Calu3 (cell line): ENCODE data around the gene C1QA. TPM values are rescaled to one million over a fixed set of nuclear protein-coding genes. Genes with fewer than 3 reads are reported as not detected.
A peak's percentile ranks its signal among the peaks of the same experiment; 100 is the strongest.

ENCODE experiments used
- BruUV-seq: library from RNA; stranded (reverse); fragments of 400-500 nt; replicated peaks from 2 replicates; lab custom pipeline; 2021; lab: Mats Ljungman, UMichigan
- CTCF ChIA-PET: fragments of 300-600 bp; sonication (Branson Sonifier 250); formaldehyde crosslinking; loops from one replicate; lab custom pipeline; 2022; ENCODE audit warnings: antibody characterized with exemption; lab: Charles Lee
- DNase-seq: peaks from one replicate; pipeline ENCODE4 v3.0.0; 2022
- H3K27ac Mint-ChIP-seq: one replicate; pipeline ENCODE4 v1.8.0; 2022; ENCODE audit warnings: mixed read lengths; ENCODE audit not compliant: unreplicated experiment
- H3K27me3 Mint-ChIP-seq: one replicate; pipeline ENCODE4 v1.8.0; 2022; ENCODE audit warnings: mixed read lengths; ENCODE audit not compliant: unreplicated experiment
- H3K36me3 Mint-ChIP-seq: one replicate; pipeline ENCODE4 v1.8.0; 2022; ENCODE audit warnings: mild to moderate bottlenecking, moderate library complexity, mixed read lengths; ENCODE audit not compliant: insufficient read depth, unreplicated experiment
- H3K4me1 Mint-ChIP-seq: one replicate; pipeline ENCODE4 v1.8.0; 2022; ENCODE audit warnings: mild to moderate bottlenecking, low read depth, mixed read lengths; ENCODE audit not compliant: unreplicated experiment
- H3K4me3 Mint-ChIP-seq: one replicate; pipeline ENCODE4 v1.8.0; 2022; ENCODE audit warnings: mild to moderate bottlenecking, low read depth, moderate library complexity, mixed read lengths; ENCODE audit not compliant: unreplicated experiment
- H3K9me3 Mint-ChIP-seq: one replicate; pipeline ENCODE4 v1.8.0; 2022; ENCODE audit warnings: low read depth, mixed read lengths; ENCODE audit not compliant: unreplicated experiment
- intact Hi-C: fragments of 100-400 bp; cut with micrococcal nuclease; formaldehyde crosslinking; loops from one replicate; pipeline ENCODE4 v1.10.0; 2022; ENCODE audit not compliant: unreplicated experiment
- total RNA-seq: library from RNA; stranded (reverse); gene quantifications from 2 replicates; pipeline ENCODE4 v1.2.3, GENCODE V29; 2022
- TF ChIP-seq, protein P1 (sequence below): fragments of 200-600 bp; IDR thresholded peaks from one replicate; pipeline ENCODE4 v1.8.0; 2022; ENCODE audit warnings: antibody characterized with exemption; ENCODE audit not compliant: unreplicated experiment

The C1QA gene
- total RNA-seq, 1 experiment from 2014 or later, result not detected

DNA sequence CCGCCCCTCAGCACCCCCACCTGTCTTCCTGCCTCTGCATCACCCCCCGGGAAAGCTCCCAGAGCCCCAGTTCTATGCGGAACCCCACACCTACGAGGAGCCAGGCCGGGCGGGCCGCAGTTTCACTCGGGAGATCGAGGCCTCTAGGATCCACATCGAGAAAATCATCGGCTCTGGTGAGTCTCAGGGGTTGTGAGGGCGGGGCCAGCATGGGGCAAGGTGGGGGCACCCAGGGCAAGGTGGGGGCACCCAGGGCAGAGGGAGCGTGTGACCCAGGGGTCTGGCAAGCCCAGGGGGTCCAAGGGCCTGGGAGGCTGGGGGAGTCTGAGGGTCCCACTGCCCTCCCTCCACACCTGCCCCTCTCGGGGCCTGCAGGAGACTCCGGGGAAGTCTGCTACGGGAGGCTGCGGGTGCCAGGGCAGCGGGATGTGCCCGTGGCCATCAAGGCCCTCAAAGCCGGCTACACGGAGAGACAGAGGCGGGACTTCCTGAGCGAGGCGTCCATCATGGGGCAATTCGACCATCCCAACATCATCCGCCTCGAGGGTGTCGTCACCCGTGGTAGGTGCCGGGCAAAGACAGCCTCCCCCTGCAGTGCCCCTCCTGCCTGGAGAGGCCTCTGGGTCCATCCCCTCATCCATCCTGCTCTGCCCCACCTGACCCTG lies 39.0 kb upstream of the C1QA start:
- H3K9me3 Mint-ChIP-seq, result no peaks in the 10 kb centered on the region
- no TSS peak for BruUV-seq
- intact Hi-C loops, result no loop called here
- no peaks in the 10 kb centered on the region for H3K36me3 Mint-ChIP-seq
- H3K27ac Mint-ChIP-seq, result no peak overlapping the region
- CTCF ChIA-PET, result no interaction called here
- DNase-seq, result no peak
- no peaks in the 10 kb centered on the region for H3K4me1 Mint-ChIP-seq
- no peak overlapping the region for H3K4me3 Mint-ChIP-seq
- peaks cover 85% of the 10 kb centered on the region for H3K27me3 Mint-ChIP-seq
- TF ChIP-seq, protein P1, sequence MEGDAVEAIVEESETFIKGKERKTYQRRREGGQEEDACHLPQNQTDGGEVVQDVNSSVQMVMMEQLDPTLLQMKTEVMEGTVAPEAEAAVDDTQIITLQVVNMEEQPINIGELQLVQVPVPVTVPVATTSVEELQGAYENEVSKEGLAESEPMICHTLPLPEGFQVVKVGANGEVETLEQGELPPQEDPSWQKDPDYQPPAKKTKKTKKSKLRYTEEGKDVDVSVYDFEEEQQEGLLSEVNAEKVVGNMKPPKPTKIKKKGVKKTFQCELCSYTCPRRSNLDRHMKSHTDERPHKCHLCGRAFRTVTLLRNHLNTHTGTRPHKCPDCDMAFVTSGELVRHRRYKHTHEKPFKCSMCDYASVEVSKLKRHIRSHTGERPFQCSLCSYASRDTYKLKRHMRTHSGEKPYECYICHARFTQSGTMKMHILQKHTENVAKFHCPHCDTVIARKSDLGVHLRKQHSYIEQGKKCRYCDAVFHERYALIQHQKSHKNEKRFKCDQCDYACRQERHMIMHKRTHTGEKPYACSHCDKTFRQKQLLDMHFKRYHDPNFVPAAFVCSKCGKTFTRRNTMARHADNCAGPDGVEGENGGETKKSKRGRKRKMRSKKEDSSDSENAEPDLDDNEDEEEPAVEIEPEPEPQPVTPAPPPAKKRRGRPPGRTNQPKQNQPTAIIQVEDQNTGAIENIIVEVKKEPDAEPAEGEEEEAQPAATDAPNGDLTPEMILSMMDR, result no peak

DNA sequence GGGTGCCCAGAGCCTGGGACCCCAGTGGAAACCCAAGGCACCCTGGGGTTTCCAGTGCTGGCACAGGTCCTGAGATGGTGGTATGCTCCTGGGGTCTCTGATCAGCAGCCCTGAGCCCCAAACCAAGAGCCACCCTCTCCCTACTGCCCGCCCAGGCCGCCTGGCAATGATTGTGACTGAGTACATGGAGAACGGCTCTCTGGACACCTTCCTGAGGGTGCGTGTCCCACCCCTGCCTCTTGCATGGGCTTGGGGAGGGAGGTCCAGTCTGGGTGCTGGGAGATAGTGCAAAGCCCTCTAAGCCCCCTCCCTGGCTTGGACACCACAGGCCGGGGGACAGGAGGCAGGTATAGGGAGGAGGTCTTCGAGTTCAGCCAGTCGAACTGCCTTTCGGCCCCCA lies 38.4 kb upstream of the C1QA start:
- H3K36me3 Mint-ChIP-seq, result no peaks in the 10 kb centered on the region
- TF ChIP-seq, protein P1, result no peak
- no peaks in the 10 kb centered on the region for H3K4me1 Mint-ChIP-seq
- no peak overlapping the region for H3K27ac Mint-ChIP-seq
- no peak for DNase-seq
- peaks cover 85% of the 10 kb centered on the region for H3K27me3 Mint-ChIP-seq
- no TSS peak for BruUV-seq
- CTCF ChIA-PET, result no interaction called here
- H3K9me3 Mint-ChIP-seq, result no peaks in the 10 kb centered on the region
- no peak overlapping the region for H3K4me3 Mint-ChIP-seq
- intact Hi-C loops, result no loop called here

DNA sequence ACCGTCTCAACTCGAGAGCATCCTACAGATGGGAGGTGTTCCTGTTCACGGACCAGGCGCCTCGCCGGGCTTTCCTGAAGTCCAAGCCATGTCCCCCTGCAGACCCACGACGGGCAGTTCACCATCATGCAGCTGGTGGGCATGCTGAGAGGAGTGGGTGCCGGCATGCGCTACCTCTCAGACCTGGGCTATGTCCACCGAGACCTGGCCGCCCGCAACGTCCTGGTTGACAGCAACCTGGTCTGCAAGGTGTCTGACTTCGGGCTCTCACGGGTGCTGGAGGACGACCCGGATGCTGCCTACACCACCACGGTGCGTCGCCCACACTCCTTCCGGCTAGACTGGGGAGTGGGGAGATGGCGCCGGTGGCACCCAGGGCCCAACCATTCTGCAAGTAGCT lies 37.7 kb upstream of the C1QA start:
- no peak overlapping the region for H3K27ac Mint-ChIP-seq
- H3K4me3 Mint-ChIP-seq, result no peak overlapping the region
- no TSS peak for BruUV-seq
- no peaks in the 10 kb centered on the region for H3K36me3 Mint-ChIP-seq
- CTCF ChIA-PET, result no interaction called here
- H3K9me3 Mint-ChIP-seq, result no peaks in the 10 kb centered on the region
- H3K27me3 Mint-ChIP-seq, result peaks cover 88% of the 10 kb centered on the region
- no peak for DNase-seq
- TF ChIP-seq, protein P1, result no peak
- intact Hi-C loops, result no loop called here
- no peaks in the 10 kb centered on the region for H3K4me1 Mint-ChIP-seq

DNA sequence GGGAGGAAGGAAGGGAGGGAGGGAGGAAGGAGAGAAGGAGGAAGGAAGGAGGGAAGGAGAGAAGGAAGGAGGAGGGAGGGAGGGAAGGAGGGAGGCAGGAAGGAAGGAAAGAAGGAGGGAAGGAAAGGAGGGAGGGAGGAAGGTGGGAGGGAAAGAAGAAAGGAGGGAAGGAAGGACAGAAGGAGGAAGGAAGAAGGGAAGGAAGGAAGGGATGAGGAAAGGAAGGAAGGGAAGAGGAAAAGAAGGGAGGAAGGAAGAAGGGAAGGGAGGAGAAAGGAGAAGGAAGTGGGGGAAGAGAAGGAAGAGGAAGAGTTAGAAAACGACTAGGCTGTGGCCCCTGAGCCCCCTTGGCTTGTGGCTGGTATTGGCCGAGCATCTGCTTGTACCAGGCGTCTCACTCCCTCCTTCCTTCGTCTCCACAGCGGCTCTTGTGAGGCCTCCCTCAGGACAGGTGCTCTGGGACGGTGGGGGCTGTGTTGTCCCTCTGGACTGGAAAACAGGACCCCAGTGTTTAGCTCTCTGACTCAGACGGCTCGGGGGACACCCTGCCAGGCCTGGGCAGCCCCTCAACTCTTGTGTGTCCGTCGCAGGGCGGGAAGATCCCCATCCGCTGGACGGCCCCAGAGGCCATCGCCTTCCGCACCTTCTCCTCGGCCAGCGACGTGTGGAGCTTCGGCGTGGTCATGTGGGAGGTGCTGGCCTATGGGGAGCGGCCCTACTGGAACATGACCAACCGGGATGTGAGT lies 36.2 kb upstream of the C1QA start:
- TF ChIP-seq, protein P1, result no peak
- H3K4me3 Mint-ChIP-seq, result no peak overlapping the region
- no peaks in the 10 kb centered on the region for H3K4me1 Mint-ChIP-seq
- intact Hi-C loops, result no loop called here
- H3K27me3 Mint-ChIP-seq, result peaks cover 90% of the 10 kb centered on the region
- H3K36me3 Mint-ChIP-seq, result no peaks in the 10 kb centered on the region
- DNase-seq, result peak; percentile 41
- no peak overlapping the region for H3K27ac Mint-ChIP-seq
- CTCF ChIA-PET, result interaction anchor here (0.6 kb wide), 1 partner anchor 425 kb away, joined by 4 read pairs; no protein-coding TSS in a partner anchor
- BruUV-seq, result no TSS peak
- no peaks in the 10 kb centered on the region for H3K9me3 Mint-ChIP-seq
